GM12878 (cell line): Measurements from ENCODE around the gene NLGN4X. TPM values are rescaled to one million over a fixed set of nuclear protein-coding genes. Genes with fewer than 3 reads are reported as not detected.

Source experiments
- CHD4 ChIP-seq: fragments of 200-600 bp; sonication (generic); IDR thresholded peaks from 2 replicates; pipeline ENCODE4 v1.6.1; 2016; ENCODE audit warnings: mild to moderate bottlenecking
- CUX1 ChIP-seq: IDR thresholded peaks from 2 replicates; pipeline ENCODE4 v1.6.1; 2012; ENCODE audit warnings: improper control_type of control experiment, low read depth, low read length; ENCODE audit not compliant: insufficient replicate concordance
- FOXM1 ChIP-seq: IDR thresholded peaks from 2 replicates; pipeline ENCODE4 v1.6.1; 2012; ENCODE audit warnings: low read depth, mild to moderate bottlenecking, inconsistent platforms, low read length, moderate library complexity
- NFIC ChIP-seq: IDR thresholded peaks from 2 replicates; pipeline ENCODE4 v1.6.1; 2012; ENCODE audit warnings: low read depth, mild to moderate bottlenecking, inconsistent platforms, low read length, moderate library complexity
- YY1 ChIP-seq: IDR thresholded peaks from 2 replicates; pipeline ENCODE4 v1.6.1; 2011; ENCODE audit warnings: low read depth, mild to moderate bottlenecking, low read length
- polyA plus RNA-seq, 11 experiments: library from polyadenylated mRNA; depleted of rRNA in 4 of 11; unstranded in 6 of 11; stranded (reverse) in 5 of 11; fragments of >200 nt; fragmentation: Nextera tagmentation in 4 of 11; fragmentation: Illumina TruSeq in 1 of 11; extraction: Ambion mirVana in 4 of 11; extraction: Trizol in 1 of 11; gene quantifications; 1 replicate in 1 of 11; 2 replicates in 10 of 11; pipeline versions ENCODE4 v1.2.1 to v1.2.3, GENCODE V29; 2011 to 2016; ENCODE audit warnings: inconsistent platforms in 2 of 11, missing spikeins in 2 of 11, low read depth in 1 of 11
- total RNA-seq, 4 experiments: library from RNA; depleted of rRNA in 3 of 4; stranded (reverse); fragments of >200 nt in 3 of 4; fragmentation: Illumina TruSeq in 1 of 4; extraction: Trizol in 1 of 4; gene quantifications; 2 replicates each; pipeline versions ENCODE4 v1.2.1 to v1.2.3, GENCODE V29; 2013 to 2021
- TF ChIP-seq, protein P1 (sequence below): fragments of 450-650 bp; IDR thresholded peaks from 2 replicates; pipeline ENCODE4 v1.6.1; 2017; ENCODE audit warnings: borderline replicate concordance
- TF ChIP-seq, protein P2 (sequence below): fragments of 450-650 bp; IDR thresholded peaks from 2 replicates; pipeline ENCODE4 v1.6.1; 2014; ENCODE audit warnings: mild to moderate bottlenecking

Gene NLGN4X
- total and polyA plus RNA-seq, 10 of the 15 experiments (the other 5 are each of a cell fraction or from before 2014, with no cell fraction given): 0.02 to 1.5 (median 0.09) TPM; not detected in 2

- TF ChIP-seq CHD4 (no peak), CUX1 (no peak), FOXM1 (no peak), YY1 (no peak), NFIC (no peak)
- TF ChIP-seq, protein P1, sequence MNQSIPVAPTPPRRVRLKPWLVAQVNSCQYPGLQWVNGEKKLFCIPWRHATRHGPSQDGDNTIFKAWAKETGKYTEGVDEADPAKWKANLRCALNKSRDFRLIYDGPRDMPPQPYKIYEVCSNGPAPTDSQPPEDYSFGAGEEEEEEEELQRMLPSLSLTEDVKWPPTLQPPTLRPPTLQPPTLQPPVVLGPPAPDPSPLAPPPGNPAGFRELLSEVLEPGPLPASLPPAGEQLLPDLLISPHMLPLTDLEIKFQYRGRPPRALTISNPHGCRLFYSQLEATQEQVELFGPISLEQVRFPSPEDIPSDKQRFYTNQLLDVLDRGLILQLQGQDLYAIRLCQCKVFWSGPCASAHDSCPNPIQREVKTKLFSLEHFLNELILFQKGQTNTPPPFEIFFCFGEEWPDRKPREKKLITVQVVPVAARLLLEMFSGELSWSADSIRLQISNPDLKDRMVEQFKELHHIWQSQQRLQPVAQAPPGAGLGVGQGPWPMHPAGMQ: no peak
- TF ChIP-seq, protein P2, sequence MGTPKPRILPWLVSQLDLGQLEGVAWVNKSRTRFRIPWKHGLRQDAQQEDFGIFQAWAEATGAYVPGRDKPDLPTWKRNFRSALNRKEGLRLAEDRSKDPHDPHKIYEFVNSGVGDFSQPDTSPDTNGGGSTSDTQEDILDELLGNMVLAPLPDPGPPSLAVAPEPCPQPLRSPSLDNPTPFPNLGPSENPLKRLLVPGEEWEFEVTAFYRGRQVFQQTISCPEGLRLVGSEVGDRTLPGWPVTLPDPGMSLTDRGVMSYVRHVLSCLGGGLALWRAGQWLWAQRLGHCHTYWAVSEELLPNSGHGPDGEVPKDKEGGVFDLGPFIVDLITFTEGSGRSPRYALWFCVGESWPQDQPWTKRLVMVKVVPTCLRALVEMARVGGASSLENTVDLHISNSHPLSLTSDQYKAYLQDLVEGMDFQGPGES: no peak
Measured at GRCh38 chrX:5959286-5959685, 269.4 kb downstream of the NLGN4X start (continued).
